ENCODE results near the gene VPS11. TPM values are rescaled to one million over a fixed set of nuclear protein-coding genes. Genes with fewer than 3 reads are reported as not detected.
A peak's percentile ranks its signal among the peaks of the same experiment; 100 is the strongest.

Gene VPS11
- total RNA-seq, 1 donor from 2014 or later, result 22.0 TPM

DNA sequence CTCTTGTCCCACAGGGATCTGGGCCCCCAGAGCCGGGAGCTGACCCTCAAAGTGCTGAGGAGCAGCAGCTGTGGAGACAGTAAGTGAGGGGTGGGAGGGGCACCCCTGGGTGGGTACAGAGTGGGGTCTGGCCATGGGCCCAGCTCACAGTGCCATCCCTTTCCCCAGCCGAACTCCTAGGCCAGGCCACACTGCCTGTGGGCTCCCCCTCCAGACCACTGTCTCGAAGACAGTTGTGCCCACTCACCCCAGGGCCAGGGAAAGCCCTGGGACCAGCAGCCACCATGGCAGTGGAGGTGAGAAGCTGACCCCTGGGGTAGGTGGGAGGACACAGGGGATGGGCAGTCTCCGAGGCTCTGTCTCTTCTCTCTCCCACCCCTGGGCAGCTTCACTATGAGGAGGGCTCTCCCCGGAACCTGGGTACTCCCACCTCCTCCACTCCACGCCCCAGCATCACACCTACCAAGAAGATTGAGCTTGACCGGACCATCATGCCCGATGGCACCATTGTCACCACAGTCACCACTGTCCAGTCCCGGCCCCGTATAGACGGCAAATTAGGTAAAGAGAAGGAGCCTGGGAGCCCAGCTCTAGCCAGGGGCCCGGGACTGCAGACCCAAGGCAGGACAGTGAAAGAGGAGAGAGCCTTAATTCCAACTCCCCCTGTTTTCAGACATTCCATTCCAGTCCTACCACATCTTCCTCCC lies 44.8 kb downstream of the VPS11 start:
- Histone ChIP-seq H3K27me3 (ENCODE audit: low read depth) (no peaks in the 10 kb centered on the region), H3K36me3 (peaks cover 61% of the 10 kb centered on the region), H3K9me3 (replicated peaks) (no peaks in the 10 kb centered on the region), H3K4me3 (no peak overlapping the region), H3K27ac (replicated peaks) (no peak overlapping the region), H3K4me1 (peaks cover 20% of the 10 kb centered on the region)
- intact Hi-C loops (cut with micrococcal nuclease), result no loop called here
- TF ChIP-seq, protein P1, sequence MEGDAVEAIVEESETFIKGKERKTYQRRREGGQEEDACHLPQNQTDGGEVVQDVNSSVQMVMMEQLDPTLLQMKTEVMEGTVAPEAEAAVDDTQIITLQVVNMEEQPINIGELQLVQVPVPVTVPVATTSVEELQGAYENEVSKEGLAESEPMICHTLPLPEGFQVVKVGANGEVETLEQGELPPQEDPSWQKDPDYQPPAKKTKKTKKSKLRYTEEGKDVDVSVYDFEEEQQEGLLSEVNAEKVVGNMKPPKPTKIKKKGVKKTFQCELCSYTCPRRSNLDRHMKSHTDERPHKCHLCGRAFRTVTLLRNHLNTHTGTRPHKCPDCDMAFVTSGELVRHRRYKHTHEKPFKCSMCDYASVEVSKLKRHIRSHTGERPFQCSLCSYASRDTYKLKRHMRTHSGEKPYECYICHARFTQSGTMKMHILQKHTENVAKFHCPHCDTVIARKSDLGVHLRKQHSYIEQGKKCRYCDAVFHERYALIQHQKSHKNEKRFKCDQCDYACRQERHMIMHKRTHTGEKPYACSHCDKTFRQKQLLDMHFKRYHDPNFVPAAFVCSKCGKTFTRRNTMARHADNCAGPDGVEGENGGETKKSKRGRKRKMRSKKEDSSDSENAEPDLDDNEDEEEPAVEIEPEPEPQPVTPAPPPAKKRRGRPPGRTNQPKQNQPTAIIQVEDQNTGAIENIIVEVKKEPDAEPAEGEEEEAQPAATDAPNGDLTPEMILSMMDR (IDR thresholded peaks at IDR 0.05; ENCODE audit: borderline replicate concordance), result no peak
- no peak for DNase-seq

DNA sequence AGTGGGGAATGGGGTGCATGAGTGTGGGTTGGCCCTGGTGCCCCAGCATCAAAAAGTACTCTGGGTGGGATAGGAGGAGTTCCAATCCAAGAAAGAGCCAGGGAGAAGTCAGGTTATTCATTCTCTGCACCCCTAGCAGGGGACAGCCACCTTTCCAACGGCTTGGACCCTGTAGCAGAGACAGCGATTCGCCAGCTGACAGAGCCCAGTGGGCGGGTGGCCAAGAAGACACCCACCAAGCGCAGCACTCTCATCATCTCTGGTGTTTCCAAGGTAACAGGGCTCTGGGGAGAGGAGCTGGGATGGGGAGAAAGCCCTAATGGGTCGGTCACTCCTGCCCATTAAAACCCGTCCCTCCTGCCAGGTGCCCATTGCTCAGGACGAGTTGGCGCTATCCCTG lies 46.1 kb downstream of the VPS11 start:
- TF ChIP-seq, protein P1 (IDR thresholded peaks at IDR 0.05; ENCODE audit: borderline replicate concordance), result no peak
- Histone ChIP-seq H3K27ac (replicated peaks) (no peak overlapping the region), H3K4me1 (peaks cover 7% of the 10 kb centered on the region), H3K27me3 (ENCODE audit: low read depth) (no peaks in the 10 kb centered on the region), H3K9me3 (replicated peaks) (no peaks in the 10 kb centered on the region), H3K36me3 (peaks cover 61% of the 10 kb centered on the region), H3K4me3 (no peak overlapping the region)
- intact Hi-C loops (cut with micrococcal nuclease), result no loop called here
- no peak for DNase-seq

DNA sequence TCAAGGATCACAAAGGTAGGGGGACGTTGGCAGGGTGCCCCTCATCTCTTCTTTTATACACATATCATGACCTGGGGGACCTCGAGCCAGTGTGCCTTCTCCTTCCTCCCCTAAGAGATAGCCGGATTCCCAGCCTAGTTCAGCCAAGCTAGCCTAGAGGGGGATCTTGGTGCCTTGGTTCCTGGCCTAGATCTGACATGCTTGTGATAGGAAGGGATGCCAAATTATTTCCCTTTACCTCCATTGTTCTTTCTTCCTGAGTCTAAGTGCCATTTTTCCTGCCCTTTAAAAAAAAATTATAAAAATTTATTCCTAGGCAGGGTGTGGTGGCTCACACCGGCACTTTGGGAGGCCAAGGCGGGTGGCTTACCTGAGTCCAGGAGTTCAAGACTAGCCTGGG lies 46.7 kb downstream of the VPS11 start:
- TF ChIP-seq, protein P1 (IDR thresholded peaks at IDR 0.05; ENCODE audit: borderline replicate concordance), result no peak
- no peak overlapping the region for H3K4me3 ChIP-seq
- H3K27me3 ChIP-seq (ENCODE audit: low read depth), result no peaks in the 10 kb centered on the region
- no peak overlapping the region for H3K27ac ChIP-seq (replicated peaks)
- DNase-seq, result no peak
- intact Hi-C loops (cut with micrococcal nuclease), result no loop called here
- H3K4me1 ChIP-seq, result peaks cover under 1% of the 10 kb centered on the region
- H3K36me3 ChIP-seq, result peaks cover 61% of the 10 kb centered on the region
- H3K9me3 ChIP-seq (replicated peaks), result no peaks in the 10 kb centered on the region

DNA sequence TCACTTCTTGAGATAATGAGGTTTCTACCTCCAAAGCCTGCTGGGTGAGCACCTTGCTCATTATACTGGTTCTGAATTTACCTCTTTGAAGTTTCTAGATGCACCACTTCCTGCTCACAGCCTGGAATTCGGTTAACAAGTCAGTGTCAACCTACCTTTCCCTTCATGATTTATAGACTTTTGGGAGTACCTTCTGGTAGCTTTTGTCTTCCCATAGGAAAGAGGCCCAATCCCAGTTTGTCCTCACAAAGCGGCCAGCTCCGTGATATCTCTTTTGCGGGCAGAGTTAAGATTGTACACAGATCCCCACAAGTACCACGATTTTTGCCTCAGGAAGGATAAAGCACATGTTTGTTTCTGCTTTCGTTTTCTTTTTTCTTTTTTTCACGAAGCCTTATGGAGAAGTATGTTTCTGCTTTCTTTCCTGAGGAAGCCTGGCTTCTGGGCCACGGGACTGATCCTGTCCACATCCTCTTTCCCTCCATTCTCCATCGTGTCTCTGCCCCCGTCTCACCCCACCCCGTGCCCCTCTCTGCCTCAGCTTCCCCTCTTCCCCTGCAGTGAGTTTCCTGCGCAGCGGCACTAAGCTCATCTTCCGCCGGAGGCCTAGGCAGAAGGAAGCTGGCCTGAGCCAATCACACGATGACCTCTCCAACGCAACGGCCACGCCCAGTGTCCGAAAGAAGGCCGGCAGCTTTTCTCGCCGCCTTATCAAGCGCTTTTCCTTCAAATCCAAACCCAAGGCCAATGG lies 48.0 kb downstream of the VPS11 start:
- peak overlapping the region; percentile 18 for H3K27ac ChIP-seq (replicated peaks)

DNA sequence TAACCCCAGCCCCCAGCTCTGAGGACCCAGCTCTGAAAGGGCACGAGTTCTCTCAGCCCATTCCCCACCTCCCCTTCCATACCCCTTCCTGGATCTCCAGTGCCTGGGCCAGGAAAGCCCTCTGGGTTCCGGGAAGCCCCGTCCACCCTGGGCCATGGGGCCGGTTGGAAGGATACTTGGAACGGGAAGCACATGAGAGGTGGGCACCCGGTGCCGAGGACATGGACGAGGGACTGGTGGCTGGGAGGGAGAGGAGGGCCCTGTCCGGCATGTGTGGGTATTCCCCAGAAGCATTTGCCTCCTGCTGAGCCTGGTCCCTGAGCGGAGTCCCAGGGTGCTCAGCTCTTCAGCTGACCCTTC lies 48.6 kb downstream of the VPS11 start:
- DNase-seq, result no peak
- TF ChIP-seq, protein P1 (IDR thresholded peaks at IDR 0.05; ENCODE audit: borderline replicate concordance), result no peak
- H3K27me3 ChIP-seq (ENCODE audit: low read depth), result no peaks in the 10 kb centered on the region
- peak overlapping the region; percentile 2 for H3K4me3 ChIP-seq
- peak overlapping the region; percentile 18 for H3K27ac ChIP-seq (replicated peaks)
- peaks cover 47% of the 10 kb centered on the region for H3K36me3 ChIP-seq
- intact Hi-C loops (cut with micrococcal nuclease), result no loop called here
- peaks cover 8% of the 10 kb centered on the region for H3K4me1 ChIP-seq
- no peaks in the 10 kb centered on the region for H3K9me3 ChIP-seq (replicated peaks)

More for the DNA sequence above, 48.0 kb downstream of the VPS11 start:
- Histone ChIP-seq H3K4me1 (peaks cover 4% of the 10 kb centered on the region), H3K4me3 (peak overlapping the region; percentile 4), H3K36me3 (peaks cover 52% of the 10 kb centered on the region), H3K27me3 (ENCODE audit: low read depth) (no peaks in the 10 kb centered on the region), H3K9me3 (replicated peaks) (no peaks in the 10 kb centered on the region)
- peak; percentile 56 for DNase-seq
- TF ChIP-seq, protein P1 (IDR thresholded peaks at IDR 0.05; ENCODE audit: borderline replicate concordance), result no peak
- intact Hi-C loops (cut with micrococcal nuclease), result no loop called here
